ENCODE results near the gene GRB2.
"Not testable (repeated sequence)": the region's sequence is repeated elsewhere in the genome, so short reads cannot be mapped to it uniquely, and the experiment has no call there.

The GRB2 gene

GRCh38 chr17:75405365-75406221 is at the start of gene GRB2:
Gene GRB2 (minus strand): TSS chr17:75405678. CDS start chr17:75393628, 12,050 bp downstream.
- DNase-seq (ENCODE audit: low read depth in 3 of 3, low spot score in 1 of 3), result peak; percentile 99

GRCh38 chr17:75454672-75455071 is 49.2 kb upstream of the GRB2 start:
- not testable (repeated sequence) for DNase-seq (ENCODE audit: low read depth in 3 of 3, low spot score in 1 of 3)

- no peak for DNase-seq (ENCODE audit: low read depth in 3 of 3, low spot score in 1 of 3)
These were observed 48.7 kb upstream of the GRB2 start for GRCh38 chr17:75454193-75454592.

- no peak for DNase-seq (ENCODE audit: low read depth in 3 of 3, low spot score in 1 of 3)
These were observed 44.8 kb upstream of the GRB2 start for GRCh38 chr17:75450270-75450669.

- no peak for DNase-seq (ENCODE audit: low read depth in 3 of 3, low spot score in 1 of 3)
These were observed 42.7 kb upstream of the GRB2 start for GRCh38 chr17:75447951-75448856.

GRCh38 chr17:75445896-75446295 is 40.4 kb upstream of the GRB2 start:
- not testable (repeated sequence) for DNase-seq (ENCODE audit: low read depth in 3 of 3, low spot score in 1 of 3)

GRCh38 chr17:75445296-75445695 is 39.8 kb upstream of the GRB2 start:
- no peak for DNase-seq (ENCODE audit: low read depth in 3 of 3, low spot score in 1 of 3)

DNA sequence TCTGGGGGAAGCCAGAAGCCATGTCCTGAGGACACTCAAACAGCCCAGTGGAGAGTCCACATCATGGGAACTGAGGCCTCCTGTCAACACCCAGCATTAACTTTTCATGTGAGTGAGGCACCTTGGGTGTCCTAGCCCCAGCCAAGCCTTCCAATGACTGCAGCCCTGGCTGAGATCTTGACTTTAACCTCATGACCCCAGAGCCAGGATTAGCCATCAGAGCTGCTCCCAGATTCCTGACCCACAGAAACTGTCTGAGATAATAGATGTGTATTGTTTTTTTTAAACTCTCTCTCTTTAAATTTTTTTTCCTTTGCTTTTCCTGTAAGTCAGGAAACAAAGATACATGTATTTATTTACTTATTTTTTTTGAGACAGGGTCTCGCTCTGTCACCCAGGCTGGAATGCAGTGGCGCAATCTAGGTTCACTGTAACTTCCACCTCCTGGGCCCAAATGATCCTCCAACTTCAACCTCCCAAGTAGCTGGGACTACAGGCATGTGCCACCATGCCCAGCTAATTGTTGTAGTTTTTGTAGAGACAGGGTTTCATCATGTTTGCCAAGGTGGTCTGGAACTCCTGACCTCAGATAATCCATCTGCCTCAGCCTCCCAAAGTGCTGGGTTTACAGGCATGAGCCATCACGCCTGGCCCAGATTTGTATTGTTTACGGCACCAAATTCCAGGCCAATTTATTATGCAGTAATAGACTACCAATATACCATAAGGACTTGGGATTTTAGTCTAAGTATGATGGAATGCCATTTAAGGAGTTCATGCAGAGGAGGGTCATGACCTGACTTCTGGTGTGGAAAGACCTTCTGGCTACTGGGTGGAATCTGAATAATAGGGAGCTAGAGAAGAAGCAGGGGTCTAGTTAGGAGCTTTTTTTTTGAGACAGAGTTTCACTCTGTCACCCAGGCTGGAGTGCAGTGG is 37.0 kb upstream of the GRB2 start:
- no peak for DNase-seq (ENCODE audit: low read depth in 3 of 3, low spot score in 1 of 3)

DNA sequence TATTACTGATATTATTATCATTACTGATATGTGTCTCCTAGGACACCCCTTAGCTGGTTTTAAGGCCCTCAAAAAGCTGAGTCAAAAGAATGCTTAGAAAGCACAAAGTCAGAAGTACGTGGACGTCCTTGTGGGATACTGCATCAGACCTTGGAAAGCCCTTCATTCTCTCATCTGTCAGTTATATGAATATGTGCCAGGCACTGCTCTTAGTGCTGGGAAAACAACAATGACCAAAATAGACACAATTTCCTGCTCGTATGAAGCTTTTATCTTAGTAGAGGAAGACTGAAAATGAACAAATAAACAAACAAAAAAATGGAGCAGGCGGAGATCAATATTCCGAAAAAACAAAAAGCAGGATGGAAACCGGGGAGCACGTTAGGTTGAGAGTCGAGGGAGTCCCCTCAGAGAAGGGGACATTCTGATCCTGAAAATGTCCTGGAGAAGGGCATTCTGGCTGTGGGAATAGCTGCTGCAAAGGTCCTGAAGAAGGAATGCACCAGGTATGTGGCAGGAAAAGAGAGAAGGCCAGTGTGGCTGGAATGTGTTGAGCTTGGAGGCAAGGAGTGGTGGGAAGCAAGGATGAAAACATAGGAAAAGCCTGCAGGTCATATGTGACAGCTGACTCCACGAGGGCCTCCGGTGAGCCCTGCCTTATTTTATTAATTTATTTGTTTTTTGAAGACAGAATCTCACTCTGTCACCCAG is 35.4 kb upstream of the GRB2 start:
- no peak for DNase-seq (ENCODE audit: low read depth in 3 of 3, low spot score in 1 of 3)

GRCh38 chr17:75439287-75439686 is 33.8 kb upstream of the GRB2 start:
- DNase-seq (ENCODE audit: low read depth in 3 of 3, low spot score in 1 of 3), result no peak

GRCh38 chr17:75437404-75437803 is 31.9 kb upstream of the GRB2 start:
- not testable (repeated sequence) for DNase-seq (ENCODE audit: low read depth in 3 of 3, low spot score in 1 of 3)

DNA sequence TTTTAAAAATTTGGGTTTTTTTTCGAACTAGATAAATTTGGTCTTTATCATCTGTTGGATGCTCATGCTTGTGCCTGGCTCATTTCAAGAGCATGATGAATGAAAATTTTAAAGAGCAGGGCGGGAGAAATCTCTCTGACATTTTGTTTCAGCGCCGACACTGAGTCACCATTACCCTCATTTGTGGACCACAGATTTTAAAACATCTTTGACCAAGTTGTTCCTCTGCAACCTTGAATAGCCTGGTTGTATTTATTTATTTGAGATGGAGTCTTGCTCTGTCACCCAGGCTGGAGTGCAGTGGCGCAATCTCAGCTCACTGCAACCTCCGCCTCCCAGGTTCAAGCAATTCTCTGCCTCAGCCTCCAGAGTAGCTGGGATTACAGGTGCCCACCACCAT is 29.0 kb upstream of the GRB2 start:
- not testable (repeated sequence) for DNase-seq (ENCODE audit: low read depth in 3 of 3, low spot score in 1 of 3)

GRCh38 chr17:75433218-75433783 is 27.8 kb upstream of the GRB2 start:
- DNase-seq (ENCODE audit: low read depth in 3 of 3, low spot score in 1 of 3), result no peak

- DNase-seq (ENCODE audit: low read depth in 3 of 3, low spot score in 1 of 3), result no peak
These were observed 24.9 kb upstream of the GRB2 start for GRCh38 chr17:75430159-75430974.

- DNase-seq (ENCODE audit: low read depth in 3 of 3, low spot score in 1 of 3), result no peak
These were observed 23.3 kb upstream of the GRB2 start for GRCh38 chr17:75428543-75429469.

DNA sequence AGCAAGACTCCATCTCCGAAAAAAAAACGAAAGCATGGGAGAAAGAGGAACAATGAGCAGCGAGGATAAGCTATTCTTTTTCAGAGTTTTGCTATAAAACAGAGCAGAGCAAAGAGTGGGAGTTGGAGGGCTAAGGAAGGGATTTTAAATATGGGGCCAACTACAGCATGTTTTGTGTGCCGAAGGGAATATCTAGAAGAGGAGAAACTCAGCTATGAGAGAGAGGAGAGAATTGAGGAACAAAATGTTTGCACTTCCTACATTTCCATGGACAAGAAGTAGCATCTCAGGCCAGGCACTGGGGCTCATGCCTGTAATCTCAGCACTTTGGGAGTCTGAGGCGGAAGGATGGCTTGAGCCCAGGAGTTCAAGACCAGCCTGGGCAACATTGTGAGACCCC is 13.1 kb upstream of the GRB2 start:
- no peak for DNase-seq (ENCODE audit: low read depth in 3 of 3, low spot score in 1 of 3)

DNA sequence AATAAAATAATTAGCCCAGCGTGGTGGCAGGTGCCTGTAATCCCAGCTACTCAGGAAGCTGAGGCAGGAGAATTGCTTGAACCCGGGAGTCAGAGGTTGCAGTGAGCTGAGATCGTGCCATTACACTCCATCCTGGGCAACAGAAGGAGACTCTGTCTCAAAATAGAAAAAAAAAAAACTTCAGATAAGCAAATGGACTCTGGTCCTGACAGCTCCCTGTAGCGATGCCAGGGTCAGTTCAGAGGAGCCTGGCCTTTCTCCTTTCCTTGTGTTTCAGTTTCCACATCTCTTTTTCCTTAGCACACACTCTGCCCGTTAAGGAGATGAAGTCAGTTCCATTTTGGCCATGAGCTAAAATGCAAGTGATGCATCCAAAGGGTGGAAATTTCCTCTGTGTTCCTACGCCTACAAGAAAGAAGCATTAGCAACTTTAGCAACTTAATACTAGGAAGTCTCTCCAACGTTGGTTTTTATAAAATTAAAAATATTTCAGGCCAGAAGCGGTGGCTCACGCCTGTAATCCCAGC is 11.6 kb upstream of the GRB2 start:
- DNase-seq (ENCODE audit: low read depth in 3 of 3, low spot score in 1 of 3), result no peak

DNA sequence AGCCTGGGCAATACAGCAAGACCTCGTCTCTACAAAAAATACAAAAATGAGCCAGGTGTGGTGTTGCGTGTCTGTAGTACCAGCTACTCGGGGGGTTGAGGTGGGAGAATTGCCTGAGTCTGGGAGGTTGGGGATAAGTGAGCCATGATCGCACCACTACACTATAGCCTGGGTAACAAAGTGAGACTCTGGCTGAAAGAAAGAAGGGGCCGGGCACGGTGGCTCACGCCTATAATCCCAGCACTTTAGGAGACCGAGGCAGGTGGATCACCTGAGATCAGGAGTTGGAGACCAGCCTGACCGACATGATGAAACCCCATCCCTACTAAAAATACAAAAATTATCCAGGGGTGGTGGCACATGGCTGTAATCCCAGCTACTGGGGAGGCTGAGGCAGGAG is 10.5 kb upstream of the GRB2 start:
- no peak for DNase-seq (ENCODE audit: low read depth in 3 of 3, low spot score in 1 of 3)

Data from stimulated activated CD4-positive, alpha-beta T cell treated with anti-CD3 and anti-CD28 coated beads, TNF-alpha, amount 100 ng/mL, for 1 hour (primary cell).